Omental fat pad (tissue), 4 donors: ENCODE measurements around the gene FAM98B. TPM values are rescaled to one million over a fixed set of nuclear protein-coding genes. Genes with fewer than 3 reads are reported as not detected.

Experiments
- ATAC-seq: fragments of 150-250 bp; one replicate; pipeline ENCODE4 v1.9.1; 2016; ENCODE audit warnings: mild to moderate bottlenecking, moderate library complexity; ENCODE audit not compliant: low FRiP score
- DNase-seq: peaks from one replicate; pipeline ENCODE4 v3.0.0-alpha.2; 2019; ENCODE audit warnings: low spot score
- CTCF ChIP-seq, 3 donors: fragments of 450-650 bp; IDR thresholded peaks; one replicate each; pipeline ENCODE4 v1.5.1; 2016 to 2017; ENCODE audit warnings: antibody characterized with exemption in 3 of 3, mild to moderate bottlenecking in 3 of 3, moderate library complexity in 2 of 3
- total RNA-seq, 4 donors: library from RNA; depleted of rRNA; stranded (reverse); fragments of >200 nt; gene quantifications; one replicate each; pipeline ENCODE4 v1.1.0, GENCODE V29; 2016

FAM98B gene
- total RNA-seq, 4 donors from 2014 or later: 7.6 to 18.3 (median 10.7) TPM

GRCh38 chr15:38526158-38526557 lies 72.2 kb downstream of the FAM98B start:
- TF ChIP-seq CTCF (IDR thresholded peaks at IDR 0.05): no peak
- no peak for ATAC-seq
- DNase-seq: no peak

DNA sequence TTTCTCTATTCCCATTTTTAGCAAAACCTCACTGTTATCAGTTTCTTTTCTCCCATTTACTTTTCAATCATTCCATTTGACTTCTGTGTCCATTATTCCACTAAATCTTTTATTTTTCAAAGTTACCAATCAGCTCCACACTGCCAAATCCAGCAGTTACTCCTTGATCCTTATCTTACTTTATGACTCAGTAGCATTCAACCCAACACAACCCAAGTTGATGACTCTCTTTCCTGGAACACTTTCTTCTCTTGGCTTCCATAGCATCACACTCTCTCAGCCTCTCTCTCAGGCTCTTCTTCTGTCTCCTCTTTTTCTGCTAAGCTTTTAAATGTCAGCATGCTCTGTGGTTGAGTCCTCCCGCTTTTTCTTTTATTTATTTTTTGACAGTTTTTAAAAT lies 74.4 kb downstream of the FAM98B start:
- ATAC-seq: peak; percentile 43
- no peak for TF ChIP-seq CTCF (IDR thresholded peaks at IDR 0.05)

GRCh38 chr15:38530113-38530512 lies 76.2 kb downstream of the FAM98B start:
- DNase-seq: no peak
- no peak for TF ChIP-seq CTCF (IDR thresholded peaks at IDR 0.05)
- ATAC-seq: no peak

More for the DNA sequence above, 74.4 kb downstream of the FAM98B start:
- no peak for DNase-seq

DNA sequence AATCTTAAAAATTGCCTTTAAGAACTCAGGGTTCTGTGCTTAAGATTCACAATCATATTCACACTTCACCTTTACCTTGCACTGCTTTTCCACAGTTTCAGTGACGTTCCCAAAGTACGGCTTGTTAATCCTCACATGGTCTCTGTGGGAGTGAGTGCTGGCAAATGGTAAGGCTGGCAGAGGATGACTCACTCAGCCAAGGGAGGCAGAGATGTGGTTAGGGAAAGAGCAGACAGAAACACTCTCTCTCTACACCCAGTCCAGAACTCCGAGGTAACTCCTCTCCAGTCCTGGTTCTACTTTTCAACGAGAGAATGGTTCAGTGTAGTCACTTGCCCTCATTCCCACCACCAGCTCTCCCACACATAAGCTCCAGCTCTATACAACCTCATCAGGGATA lies 77.6 kb downstream of the FAM98B start:
- TF ChIP-seq CTCF (IDR thresholded peaks at IDR 0.05): no peak
- ATAC-seq: peak; percentile 86
- no peak for DNase-seq

- DNase-seq (no peak), ATAC-seq (no peak)
- TF ChIP-seq CTCF (IDR thresholded peaks at IDR 0.05): no peak
Measured at GRCh38 chr15:38532728-38533127, 78.8 kb downstream of the FAM98B start.

DNA sequence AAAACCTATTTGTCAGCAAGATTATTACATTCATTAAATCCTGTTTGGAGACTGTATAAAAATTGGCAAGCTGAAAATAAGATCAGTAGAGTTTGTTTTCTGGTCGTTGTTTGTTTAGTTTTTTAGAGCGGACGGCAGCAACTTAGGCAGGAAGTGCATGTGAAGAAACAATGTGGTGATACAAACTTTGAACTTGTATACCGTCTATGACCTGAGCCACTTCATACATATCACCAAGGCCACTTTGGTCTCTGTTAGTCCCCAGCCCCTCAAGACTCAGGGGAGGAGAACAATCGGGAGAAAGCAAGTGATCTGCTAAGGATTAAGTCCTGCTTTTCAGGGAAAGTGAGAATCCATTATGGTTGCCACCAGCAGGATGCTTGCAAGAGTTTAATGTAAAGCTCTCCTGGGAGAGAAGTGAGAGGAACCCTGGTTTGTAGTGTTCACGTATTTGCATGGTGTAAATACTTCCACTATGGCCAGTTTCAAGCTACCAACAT lies 79.5 kb downstream of the FAM98B start:
- no peak for DNase-seq

More for the DNA sequence above, 79.5 kb downstream of the FAM98B start:
- TF ChIP-seq CTCF (IDR thresholded peaks at IDR 0.05): no peak
- ATAC-seq: no peak
